GM12878 (cell line): ENCODE data around the gene GATAD2B.
"Not testable (repeated sequence)": the region's sequence is repeated elsewhere in the genome, so short reads cannot be mapped to it uniquely, and the experiment has no call there.

Source experiments
- CTCF ChIP-seq, 3 experiments: IDR thresholded peaks in 2 of 3; conservative IDR thresholded peaks in 1 of 3; 2 replicates each; pipeline ENCODE4 v1.5.1; 2011; ENCODE audit warnings: low read depth in 3 of 3, low read length in 3 of 3, mild to moderate bottlenecking in 3 of 3, control low read depth in 2 of 3, moderate library complexity in 2 of 3, inconsistent platforms in 1 of 3, mixed read lengths in 1 of 3; ENCODE audit not compliant: control insufficient read depth in 2 of 3, insufficient read depth in 1 of 3; ENCODE audit errors: extremely low read depth in 1 of 3
- EP300 ChIP-seq, 2 experiments: fragments of 150-350 bp in 1 of 2; IDR thresholded peaks; 2 replicates each; pipeline ENCODE4 v1.6.1; 2011 to 2012; ENCODE audit warnings: low read depth in 2 of 2, low read length in 2 of 2, borderline replicate concordance in 1 of 2, improper control_type of control experiment in 1 of 2, inconsistent platforms in 1 of 2; ENCODE audit not compliant: control insufficient read depth in 1 of 2
- EZH2 ChIP-seq: IDR thresholded peaks from 2 replicates; pipeline ENCODE4 v1.6.1; 2012; ENCODE audit warnings: low read depth, mild to moderate bottlenecking, control low read depth, inconsistent platforms, low read length, borderline replicate concordance; ENCODE audit not compliant: control insufficient read depth
- JUND ChIP-seq: IDR thresholded peaks from 2 replicates; pipeline ENCODE4 v1.6.1; 2012; ENCODE audit warnings: low read depth, mild to moderate bottlenecking, low read length, improper control_type of control experiment, moderate library complexity
- KAT2A ChIP-seq: conservative IDR thresholded peaks from 2 replicates; pipeline ENCODE4 v1.6.1; 2011; ENCODE audit warnings: low read depth, low read length; ENCODE audit not compliant: control insufficient read depth
- TCF12 ChIP-seq: IDR thresholded peaks from 2 replicates; pipeline ENCODE4 v1.6.1; 2011; ENCODE audit warnings: low read depth, mild to moderate bottlenecking, low read length

GRCh38 chr1:153844349-153844748 lies 78.4 kb downstream of the GATAD2B start:
- TF ChIP-seq EZH2; EP300 (IDR thresholded peaks at IDR 0.05; ENCODE audit: borderline replicate concordance in 1 of 2, control insufficient read depth in 1 of 2, low read depth in 2 of 2, low read length in 2 of 2); JUND; TCF12; CTCF (IDR thresholded peaks at IDR 0.05 in 2 of 3, conservative IDR thresholded peaks at IDR 0.05 in 1 of 3; ENCODE audit: control insufficient read depth in 2 of 3, extremely low read depth in 1 of 3, insufficient read depth in 1 of 3, low read depth in 3 of 3, low read length in 3 of 3); KAT2A: not testable (repeated sequence)
